Dermis blood vessel endothelial cell (primary cell): ENCODE data around the gene IFT43. TPM values are rescaled to one million over a fixed set of nuclear protein-coding genes. Genes with fewer than 3 reads are reported as not detected.

Source experiments
- DNase-seq: peaks from one replicate; pipeline ENCODE4 v3.0.0; 2010
- total RNA-seq: library from RNA; depleted of rRNA; stranded (reverse); fragments of >200 nt; gene quantifications from 2 replicates; pipeline ENCODE4 v1.2.3, GENCODE V29; 2014

The IFT43 gene
- total RNA-seq, 1 donor from 2014 or later, result 28.4 TPM

DNA sequence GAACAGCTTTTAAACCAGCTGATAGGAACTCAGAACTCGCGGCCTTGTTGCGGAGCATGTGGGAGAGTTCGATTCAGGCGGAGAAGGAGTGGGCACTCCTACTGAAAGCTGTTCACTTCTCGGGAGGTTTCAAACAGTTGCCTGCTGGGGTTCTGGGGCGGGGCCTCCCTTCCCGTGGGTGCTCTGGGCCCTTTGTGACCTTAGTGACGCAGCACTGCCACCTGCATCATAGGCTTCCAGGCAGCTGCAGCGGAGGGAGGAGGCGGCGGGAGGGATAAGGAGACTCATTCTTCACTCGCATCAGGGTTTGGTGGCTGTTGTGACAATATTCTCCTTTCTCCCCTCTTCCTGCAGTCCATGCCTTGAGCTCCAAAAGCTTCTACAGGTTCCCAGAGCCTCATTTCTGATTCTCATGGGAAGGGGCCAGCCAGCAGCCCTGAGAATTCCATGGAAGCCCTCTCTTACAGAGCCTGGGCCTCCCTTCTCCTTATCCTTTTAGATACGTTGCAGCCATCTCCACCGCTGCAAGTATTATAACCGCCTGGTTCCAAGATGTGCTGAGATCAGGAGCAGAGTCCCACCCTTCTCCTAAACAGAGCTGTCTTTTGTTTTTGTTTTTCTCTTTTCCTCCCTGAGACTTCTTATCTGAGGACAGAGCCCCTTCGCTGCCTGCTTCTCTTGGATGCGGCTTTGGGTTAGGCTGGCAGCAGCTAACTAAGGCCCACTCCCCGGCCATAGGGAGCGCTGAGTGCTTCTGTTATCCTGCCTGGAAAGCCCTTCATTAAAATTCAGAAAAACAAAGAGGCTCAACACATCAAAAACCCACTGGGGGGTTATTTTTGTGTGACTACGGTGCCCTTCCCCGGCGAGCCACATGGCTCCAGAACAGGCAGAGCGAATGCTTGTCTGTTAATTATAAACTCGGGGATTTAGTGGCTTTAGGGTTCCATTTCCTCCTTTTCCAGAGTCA is 98.5 kb downstream of the IFT43 start:
- DNase-seq, result no peak

DNA sequence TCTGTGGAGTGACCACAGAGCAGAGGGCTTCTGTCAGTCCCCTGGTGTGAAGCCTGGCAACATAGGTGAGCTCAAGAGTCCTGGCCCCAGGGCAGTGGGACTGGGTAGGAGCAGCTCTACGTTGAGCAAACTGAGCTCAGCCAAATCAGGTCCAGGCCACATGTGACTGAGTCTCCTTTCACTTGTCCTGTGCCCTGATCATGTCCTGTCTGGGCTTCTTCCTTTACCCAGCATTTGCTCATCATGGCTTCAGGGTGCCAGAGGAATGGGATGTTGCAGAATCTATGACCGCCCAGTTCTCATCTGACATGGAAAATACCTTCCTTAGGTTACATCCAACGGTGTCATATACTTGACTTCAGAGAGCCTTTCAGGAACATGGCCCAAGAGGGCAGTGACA is 99.8 kb downstream of the IFT43 start:
- no peak for DNase-seq

- no peak for DNase-seq
Observed at GRCh38 chr14:76086636-76087035, 101.1 kb downstream of the IFT43 start.

DNA sequence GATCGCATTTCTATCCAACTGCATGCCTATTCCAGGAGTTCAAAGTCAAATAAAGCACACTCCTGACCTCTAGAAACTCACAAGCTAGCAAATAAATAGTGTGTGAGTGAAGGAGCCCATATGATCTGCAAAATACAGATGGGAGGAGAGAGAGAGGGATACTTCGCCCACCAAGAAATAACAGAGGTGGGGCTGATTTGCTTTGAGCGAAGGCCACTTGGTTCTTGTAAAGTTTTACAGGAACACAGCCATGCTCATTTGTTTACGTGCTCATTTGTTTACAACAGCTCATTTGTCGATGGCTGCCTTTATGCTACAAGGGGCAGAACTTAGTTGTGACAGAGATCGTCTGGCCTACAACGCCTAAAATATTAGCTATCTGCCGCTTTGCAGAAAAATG is 102.8 kb downstream of the IFT43 start:
- DNase-seq, result no peak

DNA sequence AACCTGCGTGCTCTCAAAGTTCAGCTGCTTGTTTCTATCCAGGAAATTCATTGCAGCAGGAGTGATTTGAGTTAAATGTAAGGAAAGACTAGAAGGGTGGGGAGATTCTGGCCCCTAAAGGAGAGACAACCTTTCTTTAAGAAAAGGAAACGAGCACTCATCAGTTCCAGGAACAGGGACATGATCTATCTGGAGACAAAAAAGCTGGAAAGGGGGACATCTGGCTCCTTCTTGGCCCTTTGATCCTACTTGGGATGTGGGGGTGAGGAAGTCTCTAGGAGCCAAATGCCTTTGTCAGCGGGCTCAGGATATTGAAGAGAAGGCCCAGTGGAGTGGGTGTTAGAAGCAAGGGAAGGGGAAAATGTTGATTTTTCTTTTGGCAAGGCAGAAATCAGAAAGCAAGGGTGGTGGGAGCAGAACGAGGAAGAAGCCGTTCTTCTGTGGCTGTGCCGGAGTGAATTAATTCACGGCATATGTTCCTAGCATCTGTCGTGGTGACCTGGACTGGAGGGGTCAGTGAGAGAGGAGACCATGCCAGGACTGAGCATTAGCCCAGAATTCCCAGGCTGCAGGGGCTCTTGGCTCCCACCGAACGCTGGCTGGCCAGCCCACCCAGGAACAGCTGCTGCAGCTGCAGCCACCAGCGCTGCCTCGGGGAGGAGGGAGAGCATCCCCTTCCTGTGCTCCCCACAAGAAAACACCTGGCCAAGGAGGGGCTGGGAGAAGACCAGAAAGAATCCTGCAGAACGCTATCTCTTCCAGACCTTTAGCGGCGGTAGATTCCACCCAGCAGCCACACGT is 103.4 kb downstream of the IFT43 start:
- no peak for DNase-seq

DNA sequence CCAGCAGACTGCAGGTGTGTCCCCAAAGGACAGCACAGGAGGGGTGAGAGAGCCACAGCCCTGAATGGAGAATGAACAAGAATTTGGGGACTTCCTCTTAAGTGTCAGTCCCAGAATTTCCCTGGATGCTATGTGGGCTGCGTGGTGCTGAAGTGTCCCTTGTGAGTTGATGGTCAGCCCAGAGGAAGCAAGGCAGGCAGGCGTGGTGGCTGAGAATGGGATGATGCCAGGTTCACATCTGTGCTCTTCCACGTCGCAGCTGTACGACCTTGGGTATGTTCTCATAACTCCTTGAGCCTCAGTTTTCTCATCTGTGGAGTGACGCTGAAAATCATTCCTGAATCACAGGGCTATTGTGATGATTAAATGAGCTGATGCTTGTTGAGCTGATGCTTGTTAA is 104.0 kb downstream of the IFT43 start:
- DNase-seq, result no peak

DNA sequence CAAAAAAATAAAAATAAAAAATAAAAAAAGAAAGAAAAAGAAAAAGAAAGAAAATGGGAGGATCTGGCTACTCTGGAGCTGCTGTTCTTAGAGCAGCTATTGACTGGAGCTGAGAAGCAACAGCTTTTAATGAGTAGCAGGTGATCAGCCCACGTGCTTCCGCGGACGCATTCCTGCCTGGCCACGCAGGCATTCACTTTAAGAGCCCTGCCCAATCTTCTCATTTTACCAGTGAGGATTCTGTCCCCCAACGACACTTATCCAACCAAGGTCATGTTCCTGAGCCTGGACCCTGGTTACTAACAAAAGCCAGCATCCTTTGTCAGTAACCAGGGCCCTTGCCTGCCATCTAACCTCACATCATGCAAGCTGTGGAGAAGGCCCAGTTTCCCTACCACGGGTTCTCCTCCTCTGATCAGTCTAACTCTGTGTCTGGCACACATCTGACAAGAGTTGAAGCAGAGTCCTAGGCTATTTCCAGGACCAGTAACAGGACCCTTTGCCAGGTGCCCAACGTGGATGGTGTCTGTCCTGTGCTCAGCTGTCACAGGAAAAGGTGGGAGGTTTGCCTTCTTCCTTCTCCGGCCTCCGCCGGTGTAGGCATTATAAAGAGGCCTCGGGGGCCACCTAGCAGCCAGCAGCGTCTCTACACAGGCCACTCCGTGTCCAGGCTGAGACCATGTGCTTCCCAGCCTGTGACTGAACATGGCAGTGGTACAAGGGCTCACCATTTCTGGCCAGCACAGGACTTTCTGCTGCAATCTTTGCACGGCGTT is 105.2 kb downstream of the IFT43 start:
- peak; percentile 68 for DNase-seq

- DNase-seq, result no peak
Observed at GRCh38 chr14:76093077-76093476, 107.5 kb downstream of the IFT43 start.

DNA sequence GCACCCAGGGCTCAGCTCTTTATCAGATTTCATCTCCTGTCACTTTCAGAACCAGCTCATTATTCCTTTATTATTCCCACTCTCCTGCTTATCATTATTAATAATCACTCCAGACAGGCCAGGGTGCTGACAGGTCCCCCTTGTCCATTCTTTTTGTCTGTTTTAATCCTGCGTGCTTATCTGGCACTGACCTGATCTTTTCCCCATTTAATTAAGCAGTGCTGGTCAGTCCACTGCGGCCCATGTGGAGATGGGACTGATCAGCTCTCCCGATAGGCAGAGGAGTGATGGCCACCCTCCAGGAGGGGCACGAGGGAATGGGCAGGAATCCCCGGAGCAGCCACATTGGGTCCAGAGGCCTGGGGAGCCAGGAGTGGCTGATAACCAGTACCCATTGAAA is 110.7 kb downstream of the IFT43 start:
- DNase-seq, result no peak

DNA sequence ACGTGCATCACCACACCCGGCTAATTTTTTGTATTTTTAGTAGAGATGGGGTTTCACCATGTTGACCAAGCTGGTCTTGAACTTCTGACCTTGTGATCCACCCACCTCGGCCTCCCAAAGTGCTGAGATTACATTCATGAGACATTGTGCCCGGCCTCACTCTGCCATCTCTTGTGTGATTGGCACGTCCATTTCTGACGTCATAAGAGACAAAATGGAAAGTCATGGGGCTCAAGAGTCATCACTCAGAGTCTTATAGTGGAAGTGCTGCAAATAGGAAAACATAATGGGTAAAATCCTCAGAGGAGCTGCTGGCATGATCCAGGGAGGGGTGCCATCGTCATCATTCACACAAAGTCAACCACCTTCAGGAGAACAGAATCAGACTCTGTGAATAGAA is 112.0 kb downstream of the IFT43 start:
- no peak for DNase-seq

DNA sequence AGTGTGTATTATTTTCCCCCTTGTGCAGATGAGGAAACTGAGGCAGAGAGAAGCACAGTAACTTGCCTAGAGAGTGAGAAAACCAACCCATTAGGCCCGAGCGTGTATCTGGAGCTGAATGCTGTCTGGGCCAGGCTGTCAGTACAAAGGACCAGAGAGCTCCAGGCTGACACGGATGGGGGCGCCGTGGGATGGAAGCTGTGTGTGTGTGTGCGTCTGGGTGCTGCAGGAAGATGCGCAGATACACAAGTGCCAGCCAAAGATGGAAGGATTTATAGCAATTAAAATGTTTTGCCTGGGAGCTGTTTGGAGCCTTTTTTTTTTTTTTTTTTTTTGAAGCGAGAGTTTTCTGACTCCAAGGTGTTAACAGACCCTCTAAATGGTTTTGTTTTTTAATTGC is 112.5 kb downstream of the IFT43 start:
- no peak for DNase-seq

GRCh38 chr14:76098916-76099675 is 113.5 kb downstream of the IFT43 start:
- DNase-seq, result no peak

GRCh38 chr14:76100236-76100635 is 114.7 kb downstream of the IFT43 start:
- no peak for DNase-seq

- DNase-seq, result peak; percentile 9
Observed at GRCh38 chr14:76101391-76102379, 116.1 kb downstream of the IFT43 start.

DNA sequence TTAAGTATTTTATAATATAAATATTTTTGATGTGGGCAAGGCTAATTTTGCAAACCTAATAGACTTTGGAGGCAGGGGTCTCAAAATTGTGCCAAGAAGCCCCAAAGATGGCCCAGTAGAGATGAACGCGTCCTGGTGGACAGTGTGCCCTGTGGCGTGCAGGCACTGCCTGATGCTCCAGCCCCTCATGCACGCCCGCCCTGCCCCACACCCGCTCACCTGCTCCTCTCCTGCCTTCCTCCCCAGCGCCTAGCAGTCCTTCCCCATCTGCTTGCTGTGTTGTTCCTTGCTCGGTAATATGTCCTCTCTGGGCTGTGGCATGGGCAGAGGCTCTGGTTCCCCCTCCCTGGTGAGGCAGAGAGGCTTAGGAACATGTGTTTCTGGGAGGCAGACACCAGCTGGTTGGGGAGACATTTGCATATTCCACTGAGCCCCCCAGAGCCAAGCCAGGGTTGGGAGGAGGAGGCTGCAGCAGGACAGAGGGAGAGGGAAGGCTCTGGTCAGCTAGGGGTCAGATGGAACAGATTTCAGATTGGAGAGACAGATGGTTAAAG is 119.3 kb downstream of the IFT43 start:
- DNase-seq, result no peak

DNA sequence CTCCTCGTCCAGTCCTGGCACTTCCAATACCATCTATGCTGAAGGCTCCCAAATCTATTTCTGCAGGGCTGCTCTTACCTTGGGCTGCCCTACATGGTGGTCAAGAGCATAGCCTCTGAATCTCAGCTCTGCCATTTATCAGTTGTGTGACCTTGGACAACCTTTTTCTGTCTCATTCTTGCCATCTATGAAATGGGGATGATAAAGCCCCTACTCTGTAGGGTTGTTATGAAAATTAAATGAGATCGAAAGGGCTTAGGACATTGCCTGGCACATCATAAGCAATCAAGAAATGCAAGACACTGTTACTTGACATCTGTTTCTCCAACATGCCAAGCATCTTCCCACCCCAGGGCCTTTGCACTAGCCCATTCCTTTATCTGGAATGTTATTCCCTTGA is 120.6 kb downstream of the IFT43 start:
- DNase-seq, result no peak

DNA sequence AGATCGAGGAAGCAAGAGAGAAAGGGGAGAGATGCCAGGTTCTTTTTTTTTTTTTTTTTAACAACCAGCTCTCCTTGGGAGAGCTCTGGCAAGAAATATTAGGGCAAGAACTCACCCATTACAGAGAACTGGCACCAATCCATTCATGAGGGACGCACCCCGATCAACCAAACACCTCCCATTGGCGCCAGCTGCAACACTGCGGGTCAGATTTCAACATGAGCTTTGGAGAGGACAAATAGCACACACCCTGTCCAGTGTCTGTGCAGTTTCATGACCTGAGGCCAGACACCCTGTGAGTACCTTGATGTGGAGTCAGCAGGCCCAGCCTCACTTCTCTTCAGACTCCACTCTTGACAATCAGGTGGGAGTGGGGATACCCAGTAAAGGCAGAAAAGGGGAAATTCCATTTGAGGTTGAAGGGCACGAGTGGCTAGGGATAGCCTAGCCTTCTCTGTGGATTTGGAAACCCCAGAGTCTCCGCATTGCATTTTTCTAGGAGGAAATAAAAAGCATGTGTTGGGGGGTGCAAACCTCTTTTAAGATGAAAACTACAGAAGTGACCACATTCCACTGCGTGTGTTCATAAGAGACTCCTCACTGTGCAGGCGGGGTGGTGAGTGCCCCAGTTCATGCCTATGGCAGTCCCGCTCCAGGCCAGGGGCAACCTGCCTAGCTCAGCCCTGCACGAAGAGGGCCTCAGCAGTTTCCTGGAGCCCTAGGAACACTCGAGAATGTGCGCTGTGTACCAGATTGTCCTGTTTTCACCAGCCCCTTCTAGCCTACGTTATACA is 123.7 kb downstream of the IFT43 start:
- DNase-seq, result no peak

DNA sequence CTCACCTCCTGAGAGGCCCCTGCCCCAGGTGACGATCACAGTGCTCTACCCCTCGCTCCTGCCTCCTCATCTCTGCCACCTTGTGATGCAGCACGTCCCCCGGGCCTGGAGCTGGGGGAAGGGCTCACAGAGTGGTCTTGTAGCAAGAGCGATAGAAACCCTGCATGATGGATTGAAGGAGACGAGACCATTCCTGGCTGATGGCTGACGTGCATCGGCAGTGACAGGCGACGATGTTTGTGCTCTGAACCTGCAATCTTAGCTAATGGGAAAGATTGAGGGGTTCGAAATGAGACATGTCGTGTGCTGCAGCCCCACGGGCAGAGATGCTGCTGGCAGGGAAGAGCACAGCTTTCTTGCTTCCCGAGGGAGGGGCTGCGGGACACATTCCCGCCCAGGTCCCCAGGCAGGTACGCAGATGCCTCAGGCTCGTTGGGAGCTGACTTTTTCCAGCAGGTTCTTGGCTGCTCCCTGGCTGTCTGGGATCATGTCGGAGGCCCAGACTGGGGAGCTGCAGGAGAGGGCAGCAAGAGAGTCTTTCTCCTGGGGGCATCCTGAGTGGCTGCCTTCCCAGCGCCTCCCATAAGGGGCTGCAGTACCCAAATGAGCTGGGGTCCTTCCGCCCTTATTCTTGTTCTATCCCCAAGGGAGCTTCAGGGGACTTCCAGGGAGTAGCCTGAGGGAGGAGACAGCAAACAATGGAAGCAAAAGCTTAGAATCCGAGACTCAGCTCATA is 127.5 kb downstream of the IFT43 start:
- no peak for DNase-seq

DNA sequence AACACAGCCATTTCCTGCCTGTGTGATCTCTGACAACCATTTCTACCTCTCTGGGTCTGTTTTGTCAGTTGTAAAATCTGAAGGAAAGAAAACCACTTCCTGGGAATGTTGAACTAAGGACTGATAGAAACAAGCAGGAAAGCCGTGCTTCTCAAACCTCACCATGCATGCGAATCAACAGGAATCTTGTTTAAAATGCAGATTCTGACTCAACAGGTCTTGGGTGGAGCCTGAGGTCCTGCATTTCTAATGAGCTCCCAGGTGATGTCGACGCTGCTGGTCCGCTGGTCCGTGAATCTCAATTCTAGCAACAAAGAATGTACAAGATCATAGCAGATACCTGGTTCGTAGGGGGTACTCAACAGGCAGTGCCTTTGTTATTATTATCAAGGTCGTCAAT is 128.1 kb downstream of the IFT43 start:
- no peak for DNase-seq
